BLaER1 treated with 17β-estradiol and CSF1 and Interleukin-3, amounts not matched to agents 10 nM and 100 nM (cell line): ENCODE data around the gene PHLDA2.
"Not testable (repeated sequence)": the region's sequence is repeated elsewhere in the genome, so short reads cannot be mapped to it uniquely, and the experiment has no call there.

Experiments
- H3K27ac ChIP-seq, 11 experiments: shearing (Covaris generic); formaldehyde crosslinking; 2 replicates each; pipeline ENCODE4 v1.8.1; 2022
- H3K27me3 ChIP-seq, 11 experiments: shearing (Covaris generic); formaldehyde crosslinking; 2 replicates each; pipeline ENCODE4 v1.8.1; 2022
- H3K36me3 ChIP-seq, 11 experiments: shearing (Covaris generic); formaldehyde crosslinking; 2 replicates each; pipeline ENCODE4 v1.8.1; 2022
- H3K4me1 ChIP-seq, 10 experiments: shearing (Covaris generic); formaldehyde crosslinking; 2 replicates each; pipeline ENCODE4 v1.8.1; 2022
- H3K4me2 ChIP-seq, 11 experiments: shearing (Covaris generic); formaldehyde crosslinking; 2 replicates each; pipeline ENCODE4 v1.8.1; 2022
- H3K4me3 ChIP-seq, 10 experiments: shearing (Covaris generic); formaldehyde crosslinking; 2 replicates each; pipeline ENCODE4 v1.8.1; 2022
- H3K9ac ChIP-seq, 11 experiments: shearing (Covaris generic); formaldehyde crosslinking; 2 replicates each; pipeline ENCODE4 v1.8.1; 2022
- H3K9me3 ChIP-seq, 11 experiments: shearing (Covaris generic); formaldehyde crosslinking; replicated peaks in 1 of 11; 2 replicates each; pipeline ENCODE4 v1.8.1; 2022
- H4K20me1 ChIP-seq, 11 experiments: shearing (Covaris generic); formaldehyde crosslinking; 2 replicates each; pipeline ENCODE4 v1.8.1; 2022
- Cebpa-rat ChIP-seq, 11 experiments: shearing (Covaris generic); IDR thresholded peaks; 2 replicates each; pipeline ENCODE4 v1.8.1; 2022

The PHLDA2 gene

DNA sequence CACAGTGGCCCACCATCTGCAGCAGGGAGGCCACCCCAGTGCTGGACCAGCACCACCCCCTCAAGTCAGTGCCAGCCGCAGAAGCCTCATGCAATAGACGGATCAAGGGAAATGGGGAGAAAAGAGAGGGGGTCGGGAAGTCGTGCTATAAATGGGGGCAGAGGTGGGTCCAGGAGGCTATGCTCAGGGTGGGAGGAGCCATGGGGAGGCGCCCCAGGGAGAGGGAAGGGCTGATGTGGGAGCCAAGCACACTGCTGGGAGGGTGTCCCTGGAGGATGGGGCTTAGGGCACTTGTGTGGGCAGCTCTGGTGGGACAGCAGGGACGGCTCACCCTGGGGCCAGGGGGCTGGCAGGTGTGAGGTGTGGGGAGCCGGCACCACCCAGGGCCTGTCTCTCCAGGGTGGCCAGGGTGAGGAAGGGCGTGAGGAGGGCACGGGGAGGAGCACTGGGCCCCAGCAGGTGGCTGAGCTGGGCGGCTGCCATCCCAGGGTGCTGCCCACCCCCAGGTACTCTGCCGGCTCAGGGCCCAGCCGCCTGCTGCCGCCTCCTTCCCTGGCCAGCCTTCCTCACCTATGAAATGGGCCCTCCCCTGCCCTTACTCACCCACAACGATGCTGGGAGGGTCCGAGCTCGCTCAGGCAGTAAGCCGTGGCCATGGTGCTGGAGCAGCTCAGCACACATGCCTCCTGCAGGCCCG is 18.0 kb downstream of the PHLDA2 start:
- TF ChIP-seq Cebpa-rat (IDR thresholded peaks at IDR 0.05), result no peak
- Histone ChIP-seq H3K9me3 (no peaks in the 10 kb centered on the region), H3K4me3 (no peak overlapping the region), H3K4me1 (peaks cover 53 to 86% (median 84%) of the 10 kb centered on the region in 10 experiments), H3K27me3 (no peaks in the 10 kb centered on the region), H3K9ac (peak overlapping the region in 2 of 11 experiments; percentile 18 to 38; a peak in 3 of 22 replicates), H4K20me1 (peaks cover 0 to 87% (median 0%) of the 10 kb centered on the region in 11 experiments; a peak in 11 of 22 replicates), H3K27ac (0 out of 22 replicates have a peak overlapping the region, but pooled peaks of 2 of the 11 experiments have one; percentile 9 to 38), H3K36me3 (peaks cover 0 to 16% (median 0%) of the 10 kb centered on the region in 11 experiments; a peak in 4 of 22 replicates), H3K4me2 (peak overlapping the region; percentile 64 to 100 (median 92))

DNA sequence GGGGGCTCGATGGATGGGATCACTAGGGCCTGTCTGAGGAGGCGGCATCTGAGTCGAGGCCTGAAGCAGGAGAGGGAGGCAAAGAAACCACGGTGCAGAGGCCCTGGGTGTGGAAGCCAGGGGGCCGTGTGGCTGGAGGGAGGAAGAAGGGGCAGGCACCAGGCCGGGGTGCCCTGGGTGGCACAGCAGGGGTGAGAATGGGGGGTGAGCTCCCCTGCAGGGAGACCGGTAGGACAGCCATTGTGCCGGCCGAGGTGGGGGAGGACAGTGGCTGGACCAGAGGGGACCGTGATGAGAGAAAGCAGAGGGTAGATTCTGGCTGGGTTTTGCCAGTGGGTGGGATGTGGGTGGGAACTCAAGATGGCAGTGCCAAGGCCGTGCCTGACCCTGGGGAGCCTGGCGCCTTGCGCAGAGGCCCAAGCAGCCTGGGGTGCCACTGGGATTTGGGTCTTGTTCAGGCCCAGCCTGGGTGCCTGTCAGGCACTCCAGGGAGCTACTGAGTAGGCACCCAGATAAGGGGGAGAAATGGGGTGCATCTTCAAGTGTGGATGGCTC is 18.7 kb downstream of the PHLDA2 start:
- peaks cover 0 to 5% (median 0%) of the 10 kb centered on the region in 11 experiments; a peak in 7 of 22 replicates for H3K9me3 ChIP-seq
- H3K9ac ChIP-seq, result peak overlapping the region in 3 of 11 experiments; percentile 8 to 44 (median 38); a peak in 4 of 22 replicates
- no peak overlapping the region; a peak in 1 of 22 replicates for H3K27ac ChIP-seq
- peaks cover 0 to 80% (median 0%) of the 10 kb centered on the region in 11 experiments; a peak in 11 of 22 replicates for H4K20me1 ChIP-seq
- no peak overlapping the region for H3K4me3 ChIP-seq
- TF ChIP-seq Cebpa-rat (IDR thresholded peaks at IDR 0.05), result no peak
- peaks cover 0 to 21% (median 0%) of the 10 kb centered on the region in 11 experiments; a peak in 6 of 22 replicates for H3K36me3 ChIP-seq
- H3K27me3 ChIP-seq, result no peaks in the 10 kb centered on the region
- peak overlapping the region; percentile 64 to 100 (median 92); a peak in 21 of 22 replicates for H3K4me2 ChIP-seq
- H3K4me1 ChIP-seq, result peaks cover 53 to 78% (median 76%) of the 10 kb centered on the region in 10 experiments

DNA sequence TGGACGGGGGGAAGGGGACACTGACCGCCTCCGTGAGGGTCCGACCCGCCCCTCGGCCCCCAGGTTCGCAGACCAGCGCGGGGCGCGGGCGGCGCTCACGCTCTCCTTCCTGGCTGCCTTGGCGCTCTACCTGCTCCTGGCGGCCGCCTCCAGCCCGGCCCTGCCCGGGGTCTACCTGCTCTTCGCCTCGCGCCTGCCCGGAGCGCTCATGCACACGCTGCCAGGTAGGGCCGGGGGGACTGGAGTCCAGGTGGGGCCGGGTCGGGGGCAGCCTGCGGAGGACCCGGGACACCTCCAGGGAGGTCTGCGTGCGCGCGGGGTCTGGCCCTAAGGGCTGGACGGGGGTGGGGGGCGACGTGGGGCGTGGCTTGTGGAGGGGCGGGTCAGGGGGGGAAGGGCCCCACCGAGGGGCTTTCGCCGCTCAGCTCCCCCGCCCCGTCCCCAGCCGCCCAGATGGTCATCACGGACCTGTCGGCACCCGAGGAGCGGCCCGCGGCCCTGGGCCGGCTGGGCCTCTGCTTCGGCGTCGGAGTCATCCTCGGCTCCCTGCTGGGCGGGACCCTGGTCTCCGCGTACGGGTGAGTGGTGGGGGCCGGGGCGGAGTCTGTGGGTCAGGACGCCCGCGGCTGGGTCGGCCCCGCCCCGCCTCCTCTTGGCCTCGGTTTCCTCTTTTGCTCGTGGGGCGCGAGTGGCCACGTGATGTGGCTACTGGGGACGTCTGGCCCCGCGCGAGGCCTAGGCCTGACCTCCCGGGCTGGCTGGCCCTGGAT is 19.9 kb downstream of the PHLDA2 start:
- Histone ChIP-seq H3K27me3 (no peaks in the 10 kb centered on the region), H3K4me2 (peak overlapping the region in 9 of 11 experiments; percentile 7 to 100 (median 92); a peak in 15 of 22 replicates), H3K9me3 (peaks cover 0 to 11% (median 0%) of the 10 kb centered on the region in 11 experiments; a peak in 7 of 22 replicates), H3K27ac (no peak overlapping the region), H3K4me1 (peaks cover 45 to 71% (median 66%) of the 10 kb centered on the region in 10 experiments), H3K4me3 (no peak overlapping the region), H4K20me1 (peaks cover 0 to 77% (median 0%) of the 10 kb centered on the region in 11 experiments; a peak in 10 of 22 replicates), H3K9ac (peak overlapping the region in 1 of 11 experiments; percentile 44; a peak in 1 of 22 replicates), H3K36me3 (peaks cover 0 to 33% (median 0%) of the 10 kb centered on the region in 11 experiments; a peak in 10 of 22 replicates)
- TF ChIP-seq Cebpa-rat (IDR thresholded peaks at IDR 0.05), result no peak

DNA sequence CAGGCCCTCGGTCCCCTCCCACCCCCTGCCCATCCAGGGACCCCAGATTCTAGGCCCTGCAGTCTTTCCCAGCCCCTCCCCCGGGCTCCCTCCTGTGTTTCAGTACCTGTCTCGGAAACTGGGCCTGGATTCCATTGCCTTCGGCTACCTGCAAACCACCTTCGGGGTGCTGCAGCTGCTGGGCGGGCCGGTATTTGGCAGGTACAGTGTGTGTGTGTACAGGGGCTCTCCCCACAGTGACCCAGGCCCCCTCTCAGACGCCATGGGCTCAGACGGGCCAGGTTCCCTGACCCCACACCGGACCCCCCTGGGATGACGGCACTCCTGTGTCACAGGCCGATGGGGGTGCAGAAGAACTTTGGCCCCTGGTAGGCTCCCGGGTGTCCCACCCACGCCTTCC is 21.1 kb downstream of the PHLDA2 start:
- Histone ChIP-seq H3K27me3 (no peaks in the 10 kb centered on the region), H3K9ac (peak overlapping the region in 2 of 11 experiments; percentile 21 to 47; a peak in 1 of 22 replicates), H3K27ac (no peak overlapping the region), H3K9me3 (peaks cover 0 to 11% (median 0%) of the 10 kb centered on the region in 11 experiments; a peak in 7 of 22 replicates), H3K36me3 (peaks cover 0 to 42% (median 0%) of the 10 kb centered on the region in 11 experiments; a peak in 10 of 22 replicates), H3K4me1 (peaks cover 45 to 71% (median 65%) of the 10 kb centered on the region in 10 experiments), H3K4me2 (peak overlapping the region in 8 of 11 experiments; percentile 33 to 56 (median 45); a peak in 15 of 22 replicates), H4K20me1 (peaks cover 0 to 68% (median 0%) of the 10 kb centered on the region in 11 experiments; a peak in 10 of 22 replicates), H3K4me3 (no peak overlapping the region)
- no peak for TF ChIP-seq Cebpa-rat (IDR thresholded peaks at IDR 0.05)

DNA sequence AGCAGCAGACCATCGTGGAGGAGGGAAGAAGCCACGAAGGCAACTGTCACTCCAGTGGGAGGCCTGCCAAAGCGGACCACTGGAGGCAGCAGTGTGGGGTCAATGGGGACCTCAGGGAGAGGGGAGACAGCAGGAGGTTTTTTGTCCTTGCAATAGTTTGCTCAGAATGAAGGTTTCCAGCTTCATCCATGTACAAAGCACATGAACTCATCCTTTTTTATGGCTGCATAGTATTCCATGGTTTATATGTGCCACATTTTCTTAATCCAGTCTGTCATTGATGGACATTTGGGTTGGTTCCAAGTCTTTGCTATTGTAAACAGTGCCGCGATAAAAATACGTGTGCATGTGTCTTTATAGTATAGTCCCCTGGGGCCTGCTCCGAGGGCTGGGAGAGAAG is 23.9 kb downstream of the PHLDA2 start:
- H3K27me3 ChIP-seq, H3K4me3 ChIP-seq, H3K4me2 ChIP-seq, H3K27ac ChIP-seq, H3K9ac ChIP-seq: not testable (repeated sequence)
- Histone ChIP-seq H3K36me3 (peaks cover 0 to 43% (median 0%) of the 10 kb centered on the region in 11 experiments; a peak in 10 of 22 replicates), H3K9me3 (peaks cover 0 to 11% (median 0%) of the 10 kb centered on the region in 11 experiments; a peak in 7 of 22 replicates), H4K20me1 (peaks cover 0 to 40% (median 0%) of the 10 kb centered on the region in 11 experiments; a peak in 8 of 22 replicates), H3K4me1 (peaks cover 38 to 67% (median 62%) of the 10 kb centered on the region in 10 experiments)

DNA sequence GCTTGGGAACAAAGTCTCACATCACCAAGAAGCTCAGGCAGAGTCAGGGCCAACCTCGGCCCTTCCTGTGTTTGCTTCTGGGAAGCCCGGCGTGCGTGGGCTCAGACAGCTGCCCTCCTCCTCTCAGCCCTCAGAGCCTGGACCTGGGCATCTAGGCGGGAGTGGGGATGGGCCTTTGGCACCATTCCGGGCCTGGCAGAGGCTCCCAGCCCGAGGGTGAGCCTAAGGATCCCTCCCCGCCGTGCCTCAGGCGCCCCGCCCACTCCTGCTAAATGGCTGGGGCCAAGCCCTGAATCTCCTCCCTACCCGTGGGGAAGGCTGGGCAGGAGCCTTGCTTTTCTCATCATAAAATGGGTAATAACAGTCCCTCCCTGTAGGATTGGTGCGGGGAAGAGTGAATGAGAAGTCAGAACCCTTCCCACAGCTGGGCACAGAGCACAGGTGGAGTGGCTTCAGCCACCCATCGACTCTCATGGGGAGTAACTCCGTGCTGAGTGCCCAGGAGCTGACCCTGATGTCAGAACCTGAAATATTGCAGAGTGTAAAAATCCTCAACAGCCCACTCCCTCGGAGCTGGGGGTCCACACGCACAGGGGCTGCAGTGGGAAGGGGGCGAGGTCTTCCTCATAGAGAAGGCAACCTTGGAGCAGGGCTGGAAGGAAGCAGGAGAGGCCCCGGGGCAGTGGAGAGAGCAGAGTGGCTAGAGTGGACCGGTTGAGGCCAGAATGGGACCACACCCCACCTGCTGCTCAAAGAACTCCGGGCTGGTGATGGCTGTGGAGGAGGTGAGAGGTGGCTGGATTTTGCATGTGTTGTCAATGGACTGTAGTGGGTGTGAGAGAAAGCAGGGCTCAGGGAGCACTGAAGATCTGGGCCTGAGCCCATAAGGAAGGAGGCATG is 24.8 kb downstream of the PHLDA2 start:
- peaks cover 0 to 31% (median 0%) of the 10 kb centered on the region in 11 experiments; a peak in 5 of 22 replicates for H4K20me1 ChIP-seq
- peaks cover 0 to 39% (median 0%) of the 10 kb centered on the region in 11 experiments; a peak in 9 of 22 replicates for H3K36me3 ChIP-seq
- H3K27ac ChIP-seq, result no peak overlapping the region

DNA sequence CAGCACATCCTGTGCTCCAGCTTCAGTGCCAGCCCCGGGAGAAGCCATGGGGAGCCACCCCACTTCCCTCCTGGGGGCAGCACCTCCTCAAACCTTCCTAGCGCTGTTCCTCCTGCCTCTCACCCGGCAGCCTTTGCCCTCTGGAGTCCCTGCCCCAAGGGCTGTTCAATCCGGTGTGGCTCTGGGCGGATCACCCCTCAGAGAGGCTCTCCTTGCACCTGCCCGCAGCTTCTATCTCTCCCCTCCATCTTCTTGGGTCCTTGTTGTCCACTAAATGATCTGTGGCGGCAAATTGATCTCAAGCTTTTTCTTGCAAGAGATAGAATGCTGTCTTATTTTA is 25.6 kb downstream of the PHLDA2 start:
- H3K9me3 ChIP-seq, result peaks cover 0 to 11% (median 0%) of the 10 kb centered on the region in 11 experiments; a peak in 7 of 22 replicates
- TF ChIP-seq Cebpa-rat (IDR thresholded peaks at IDR 0.05), result no peak
- peaks cover 0 to 39% (median 0%) of the 10 kb centered on the region in 11 experiments; a peak in 9 of 22 replicates for H3K36me3 ChIP-seq
- H3K4me2 ChIP-seq, result peak overlapping the region; percentile 92 to 99 (median 97)
- H3K27me3 ChIP-seq, result no peaks in the 10 kb centered on the region
- H3K27ac ChIP-seq, result peak overlapping the region in 1 of 11 experiments; percentile 85; a peak in 1 of 22 replicates
- peaks cover 0 to 28% (median 0%) of the 10 kb centered on the region in 11 experiments; a peak in 5 of 22 replicates for H4K20me1 ChIP-seq
- H3K4me1 ChIP-seq, result peaks cover 45 to 71% (median 65%) of the 10 kb centered on the region in 10 experiments
- peak overlapping the region in 4 of 11 experiments; percentile 77 to 79 (median 77); a peak in 4 of 22 replicates for H3K9ac ChIP-seq
- no peak overlapping the region for H3K4me3 ChIP-seq

More for the DNA sequence above, 24.8 kb downstream of the PHLDA2 start:
- Histone ChIP-seq H3K9me3 (peaks cover 0 to 11% (median 0%) of the 10 kb centered on the region in 11 experiments; a peak in 7 of 22 replicates), H3K9ac (no peak overlapping the region; a peak in 1 of 22 replicates), H3K27me3 (no peaks in the 10 kb centered on the region), H3K4me1 (peaks cover 39 to 68% (median 63%) of the 10 kb centered on the region in 10 experiments), H3K4me3 (no peak overlapping the region), H3K4me2 (peak overlapping the region in 8 of 11 experiments; percentile 0 to 99 (median 94); a peak in 8 of 22 replicates)
- no peak for TF ChIP-seq Cebpa-rat (IDR thresholded peaks at IDR 0.05)
